HG03565 (cell line): ENCODE measurements around the gene RDH14.

Experiments
- ATAC-seq: cut with Tn5 transposase; IDR thresholded peaks from one replicate; pipeline ENCODE4 v1.9.1; 2021; ENCODE audit warnings: mild to moderate bottlenecking, moderate library complexity; ENCODE audit not compliant: unreplicated experiment

RDH14 gene

GRCh38 chr2:18566145-18566769, 5.8 kb upstream of the RDH14 start:
- ATAC-seq: no peak

GRCh38 chr2:18560797-18561085, 288 bp upstream of the RDH14 start:
- ATAC-seq: no peak

- no peak for ATAC-seq
Measured at GRCh38 chr2:18559531-18560030, 872 bp downstream of the RDH14 start.

GRCh38 chr2:18558458-18558857, 2.0 kb downstream of the RDH14 start:
- ATAC-seq: no peak

- no peak for ATAC-seq
Measured at GRCh38 chr2:18557121-18557520, 3.3 kb downstream of the RDH14 start.

GRCh38 chr2:18552351-18553077, 7.9 kb downstream of the RDH14 start:
- no peak for ATAC-seq

GRCh38 chr2:18551623-18552022, 8.8 kb downstream of the RDH14 start:
- no peak for ATAC-seq

GRCh38 chr2:18551169-18551568, 9.3 kb downstream of the RDH14 start:
- ATAC-seq: no peak

GRCh38 chr2:18550433-18550832, 10.0 kb downstream of the RDH14 start:
- no peak for ATAC-seq

- ATAC-seq: no peak
Measured at GRCh38 chr2:18549083-18549482, 11.4 kb downstream of the RDH14 start.

- no peak for ATAC-seq
Measured at GRCh38 chr2:18548621-18549020, 11.8 kb downstream of the RDH14 start.

- ATAC-seq: no peak
Measured at GRCh38 chr2:18546567-18546966, 13.9 kb downstream of the RDH14 start.

- ATAC-seq: no peak
Measured at GRCh38 chr2:18545384-18545783, 15.1 kb downstream of the RDH14 start.

- ATAC-seq: no peak
Measured at GRCh38 chr2:18544171-18544570, 16.3 kb downstream of the RDH14 start.

- peak; percentile 73 for ATAC-seq
Measured at GRCh38 chr2:18540872-18541271, 19.6 kb downstream of the RDH14 start.

GRCh38 chr2:18536697-18537096, 23.8 kb downstream of the RDH14 start:
- ATAC-seq: no peak

GRCh38 chr2:18536100-18536499, 24.4 kb downstream of the RDH14 start:
- ATAC-seq: no peak

- no peak for ATAC-seq
Measured at GRCh38 chr2:18531194-18531593, 29.3 kb downstream of the RDH14 start.

GRCh38 chr2:18527822-18528221, 32.6 kb downstream of the RDH14 start:
- ATAC-seq: no peak

- ATAC-seq: no peak
Measured at GRCh38 chr2:18527326-18527725, 33.1 kb downstream of the RDH14 start.

GRCh38 chr2:18526429-18526828, 34.0 kb downstream of the RDH14 start:
- ATAC-seq: no peak

- ATAC-seq: no peak
Measured at GRCh38 chr2:18525852-18526251, 34.6 kb downstream of the RDH14 start.

GRCh38 chr2:18525236-18525635, 35.2 kb downstream of the RDH14 start:
- ATAC-seq: no peak
